Glutamatergic neuron (in vitro differentiated cells): Measurements from ENCODE around the gene CCDC136. TPM values are rescaled to one million over a fixed set of nuclear protein-coding genes. Genes with fewer than 3 reads are reported as not detected.

ENCODE experiments used
- DNase-seq: peaks from one replicate; pipeline ENCODE4 v3.0.0; 2022
- H3K27ac Mint-ChIP-seq: one replicate; pipeline ENCODE4 v1.8.0; 2020; ENCODE audit warnings: mild to moderate bottlenecking, mixed read lengths, inconsistent platforms; ENCODE audit not compliant: unreplicated experiment
- H3K27me3 Mint-ChIP-seq: one replicate; pipeline ENCODE4 v1.8.0; 2020; ENCODE audit warnings: mild to moderate bottlenecking, moderate library complexity, mixed read lengths, inconsistent platforms; ENCODE audit not compliant: unreplicated experiment
- H3K36me3 Mint-ChIP-seq: one replicate; pipeline ENCODE4 v1.8.0; 2020; ENCODE audit warnings: mild to moderate bottlenecking, mixed read lengths, inconsistent platforms; ENCODE audit not compliant: unreplicated experiment
- H3K4me1 Mint-ChIP-seq: one replicate; pipeline ENCODE4 v1.8.0; 2020; ENCODE audit warnings: mild to moderate bottlenecking, low read depth, mixed read lengths, inconsistent platforms; ENCODE audit not compliant: unreplicated experiment
- H3K4me3 Mint-ChIP-seq: one replicate; pipeline ENCODE4 v1.8.0; 2020; ENCODE audit warnings: mild to moderate bottlenecking, mixed read lengths, inconsistent platforms; ENCODE audit not compliant: unreplicated experiment
- H3K9me3 Mint-ChIP-seq: one replicate; pipeline ENCODE4 v1.8.0; 2020; ENCODE audit warnings: mild to moderate bottlenecking, moderate library complexity, mixed read lengths, inconsistent platforms; ENCODE audit not compliant: unreplicated experiment
- CTCF ChIP-seq: fragments of 200-600 bp; sonication (generic); IDR thresholded peaks from one replicate; pipeline ENCODE4 v1.5.0; 2021; ENCODE audit not compliant: partially characterized antibody, unreplicated experiment
- total RNA-seq: library from RNA; stranded (reverse); fragmentation: NEBNext Ultra II Directional; extraction: Animal tissue kit (Norgen Biotek cat#: 25700); gene quantifications from one replicate; pipeline ENCODE4 v1.2.1, GENCODE V29; 2021; ENCODE audit not compliant: unreplicated experiment

Gene CCDC136
- total RNA-seq, 1 donor from 2014 or later = 202 TPM

GRCh38 chr7:128869944-128870285, 78.1 kb downstream of the CCDC136 start:
- Mint-ChIP-seq H3K27me3 (peaks cover 12% of the 10 kb centered on the region), H3K27ac (no peak overlapping the region), H3K4me3 (peak overlapping the region; percentile 84), H3K36me3 (no peaks in the 10 kb centered on the region), H3K9me3 (peaks cover 8% of the 10 kb centered on the region), H3K4me1 (peaks cover 8% of the 10 kb centered on the region)
- no peak for TF ChIP-seq CTCF
- DNase-seq = no peak

- H3K27ac Mint-ChIP-seq = no peak overlapping the region
- no peak for DNase-seq
- H3K4me3 Mint-ChIP-seq = no peak overlapping the region
- peaks cover 14% of the 10 kb centered on the region for H3K27me3 Mint-ChIP-seq
- H3K36me3 Mint-ChIP-seq = no peaks in the 10 kb centered on the region
- H3K4me1 Mint-ChIP-seq = peaks cover 8% of the 10 kb centered on the region
- H3K9me3 Mint-ChIP-seq = peaks cover 8% of the 10 kb centered on the region
- TF ChIP-seq CTCF = no peak
Observed at GRCh38 chr7:128871050-128871449, 79.3 kb downstream of the CCDC136 start.

Other genes starting within 250 kb of the CCDC136 start
- gene GARIN1A, start 119.7 kb upstream of the CCDC136 start, total RNA-seq = 8.2 TPM
- gene CALU, start 52.6 kb upstream of the CCDC136 start, total RNA-seq = 63.6 TPM
- not detected for gene OPN1SW, start 16.2 kb upstream of the CCDC136 start, total RNA-seq
- 241 TPM for gene FLNC, start 38.4 kb downstream of the CCDC136 start, total RNA-seq
- gene ATP6V1F, start 70.9 kb downstream of the CCDC136 start, total RNA-seq = 133 TPM
- gene KCP, start 118.7 kb downstream of the CCDC136 start, total RNA-seq = 2.2 TPM
- gene IRF5, start 146.0 kb downstream of the CCDC136 start, total RNA-seq = not detected